Stimulated activated CD8-positive, alpha-beta memory T cell treated with anti-CD3 and anti-CD28 coated beads, Interleukin-12 subunit alpha, Interleukin-12 subunit beta, amount 100 ng/mL, for 24 hours (primary cell): ENCODE data around the gene GTF2F2.
"Not testable (repeated sequence)": the region's sequence is repeated elsewhere in the genome, so short reads cannot be mapped to it uniquely, and the experiment has no call there.

Experiments used
- DNase-seq: peaks from one replicate; pipeline ENCODE4 v3.0.0-alpha.2; 2020; ENCODE audit errors: extremely low read depth

The GTF2F2 gene

DNA sequence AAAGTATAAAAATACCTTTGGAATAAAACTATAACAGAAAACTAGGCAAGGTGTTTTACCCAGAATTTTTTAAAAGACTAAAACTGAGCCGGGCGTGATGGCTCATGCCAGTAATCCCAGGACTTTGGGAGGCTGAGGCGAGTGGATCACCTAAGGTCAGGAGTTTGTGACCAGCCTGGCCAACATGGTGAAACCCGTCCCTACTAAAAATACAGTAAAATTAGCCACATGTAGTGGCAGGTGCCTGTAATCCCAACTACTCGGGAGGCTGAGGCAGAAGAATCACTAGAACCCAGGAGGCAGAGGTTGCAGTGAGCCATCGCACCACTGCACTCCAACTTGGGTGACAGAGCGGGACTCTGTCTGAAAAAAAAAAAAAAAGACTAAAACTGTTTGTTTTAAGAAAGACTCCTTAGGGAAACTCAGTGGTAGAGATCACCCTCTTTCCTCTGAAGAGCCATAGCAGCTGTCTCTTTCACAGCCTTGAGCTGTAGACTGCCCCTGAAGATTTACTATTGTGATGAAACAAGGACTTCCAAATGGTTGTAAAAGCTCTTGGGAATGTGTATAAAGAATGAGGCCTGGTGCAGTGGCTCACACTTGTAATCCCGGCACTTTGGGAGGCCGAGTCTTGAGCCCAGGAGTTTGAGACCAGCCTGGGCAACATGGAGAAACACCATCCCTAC is 95.2 kb downstream of the GTF2F2 start:
- DNase-seq = no peak

DNA sequence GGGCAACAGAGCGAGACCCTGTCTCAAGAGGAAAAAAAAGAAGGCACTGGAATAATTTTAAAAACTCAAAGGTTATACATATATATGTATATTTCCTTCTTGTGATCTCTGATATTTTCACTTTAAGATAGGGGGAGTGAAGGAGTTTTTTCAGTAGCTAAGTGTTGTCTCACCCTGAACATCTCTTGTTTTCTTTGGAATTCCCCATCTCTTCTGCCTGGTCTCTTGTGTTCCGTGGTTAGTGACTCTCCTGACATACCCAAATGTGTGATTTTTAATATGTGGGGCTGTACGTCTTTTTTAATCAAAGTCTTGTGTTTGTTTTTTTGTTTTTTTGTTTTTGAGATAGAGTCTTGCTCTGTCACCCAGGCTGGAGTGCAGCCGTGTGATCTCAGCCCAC is 95.9 kb downstream of the GTF2F2 start:
- DNase-seq = no peak

DNA sequence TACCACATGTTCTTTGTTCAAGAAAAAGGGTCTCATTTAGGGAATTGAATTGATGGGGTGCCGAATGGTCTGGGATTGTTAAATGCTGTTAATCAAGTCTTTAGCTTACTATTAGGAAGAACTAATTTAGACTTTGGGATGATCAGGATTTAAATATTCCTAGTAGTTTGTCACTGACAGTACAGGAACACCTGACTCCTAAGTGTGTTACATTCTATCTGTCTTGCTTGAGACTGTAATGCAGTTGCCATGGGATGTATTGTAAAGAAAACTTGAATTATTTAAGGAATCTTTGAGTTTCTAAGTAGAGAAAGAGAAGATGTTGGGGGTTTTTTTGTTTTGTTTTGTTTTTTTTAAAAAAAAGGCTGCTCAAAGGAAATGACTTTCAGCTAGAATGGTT is 98.4 kb downstream of the GTF2F2 start:
- DNase-seq = no peak

DNA sequence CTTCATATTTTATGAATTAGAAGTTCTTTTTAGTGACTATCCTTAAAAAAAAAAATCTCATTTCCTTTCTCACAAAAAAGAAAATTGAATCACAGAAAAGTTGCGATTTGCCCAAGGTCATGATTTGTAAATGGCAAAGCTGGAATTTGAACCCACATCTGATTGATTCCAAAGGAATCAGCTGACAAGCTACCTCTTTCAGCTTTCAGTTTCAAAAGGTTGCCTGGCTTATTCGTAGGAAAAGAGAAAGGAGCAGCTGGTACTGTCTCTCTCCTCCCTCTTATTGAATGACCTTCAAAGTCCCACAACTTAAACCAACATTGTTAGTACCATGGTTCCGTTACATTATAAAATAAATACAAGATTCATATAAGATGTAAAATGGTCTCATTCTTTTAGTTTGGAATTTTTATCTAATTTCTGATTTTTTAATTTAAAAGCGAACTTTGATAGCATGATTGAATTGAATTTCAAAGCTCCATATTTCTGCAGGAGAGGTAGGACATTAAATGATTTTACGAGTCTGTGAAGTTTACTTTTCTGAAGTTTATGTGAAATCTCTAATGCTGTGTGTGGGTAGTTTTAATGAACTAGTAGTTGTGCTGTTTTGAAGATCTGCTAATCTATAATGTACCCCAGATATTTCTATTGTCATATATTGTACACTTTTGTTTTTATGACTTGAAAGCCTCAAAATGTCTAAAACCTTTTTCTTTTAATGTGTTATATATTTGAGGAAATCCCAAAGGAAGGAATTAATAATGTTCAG is 99.0 kb downstream of the GTF2F2 start:
- DNase-seq = no peak

DNA sequence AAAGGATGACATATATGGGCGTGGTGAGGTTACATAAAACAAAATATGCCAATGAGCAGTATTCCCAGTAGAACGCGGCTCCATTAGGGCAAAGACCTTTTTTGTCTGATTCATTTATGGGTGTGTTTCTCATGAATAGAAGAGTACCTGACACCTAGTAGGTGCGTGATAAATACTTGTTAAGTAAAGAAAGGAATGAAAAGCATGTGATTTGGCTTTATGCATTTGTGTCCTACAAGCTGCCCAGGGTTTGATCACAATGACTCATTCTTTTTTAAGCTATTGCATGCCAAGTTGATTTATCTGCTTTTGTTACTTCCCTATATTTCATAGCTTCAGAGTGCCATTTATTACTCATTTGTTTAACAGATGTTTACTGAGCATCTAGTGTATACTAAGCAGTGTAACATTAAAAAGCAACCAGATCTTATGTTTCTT is 99.6 kb downstream of the GTF2F2 start:
- no peak for DNase-seq

DNA sequence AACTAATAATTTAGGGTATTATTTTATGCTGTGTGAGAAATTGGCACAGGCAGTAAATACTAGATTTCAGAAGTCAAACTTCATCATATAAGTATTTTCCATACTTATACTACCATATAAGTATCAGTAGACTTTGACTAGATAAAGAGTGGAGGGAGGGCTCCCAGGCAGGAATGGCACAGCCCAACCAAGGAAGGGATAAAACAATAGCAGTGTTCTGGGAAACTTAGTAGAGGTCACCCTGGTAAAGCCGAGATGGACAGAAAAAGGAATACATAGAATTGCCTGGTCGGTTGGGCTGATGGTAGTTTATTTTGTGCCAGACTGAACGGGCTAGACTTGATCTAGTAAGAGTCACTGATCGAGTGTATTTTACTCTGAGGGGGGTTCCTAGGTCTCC is 100.1 kb downstream of the GTF2F2 start:
- no peak for DNase-seq

DNA sequence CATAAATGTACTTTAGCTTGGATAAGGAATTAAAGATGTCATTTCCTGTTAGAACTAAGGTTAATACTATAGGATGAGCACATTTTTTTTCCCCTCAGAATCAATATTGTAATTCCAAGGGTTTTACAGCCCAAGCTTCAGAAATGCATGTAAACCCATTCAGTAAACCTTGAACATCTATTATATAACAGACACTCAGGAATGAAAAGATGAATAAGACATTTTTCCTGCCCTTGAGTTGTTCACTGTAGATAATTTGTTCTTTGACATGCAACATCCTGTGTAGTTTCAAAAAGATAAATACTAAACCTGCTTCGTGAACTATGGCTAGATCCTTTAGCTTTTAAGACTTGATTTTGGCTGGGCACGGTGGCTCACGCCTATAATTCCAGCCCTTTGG is 102.2 kb downstream of the GTF2F2 start:
- no peak for DNase-seq

DNA sequence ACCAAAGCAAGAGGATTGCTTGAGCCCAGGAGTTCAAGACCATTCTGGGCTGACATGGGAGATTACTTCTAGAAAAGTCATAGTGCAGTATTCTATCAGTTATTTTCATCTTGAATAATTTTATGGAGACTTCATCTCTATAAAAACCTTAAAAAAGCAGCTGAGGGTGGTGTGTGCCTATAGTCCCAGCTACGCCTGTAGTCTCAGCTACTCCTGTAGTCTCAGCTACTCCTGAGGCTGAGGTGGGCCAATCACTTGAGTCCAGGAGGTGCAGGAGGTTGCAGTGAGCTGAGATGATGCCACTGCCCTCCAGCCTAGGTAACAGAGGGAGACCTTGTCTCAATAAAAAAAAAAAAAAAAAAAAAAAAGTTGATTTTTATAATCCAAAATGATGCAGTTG is 102.6 kb downstream of the GTF2F2 start:
- no peak for DNase-seq

DNA sequence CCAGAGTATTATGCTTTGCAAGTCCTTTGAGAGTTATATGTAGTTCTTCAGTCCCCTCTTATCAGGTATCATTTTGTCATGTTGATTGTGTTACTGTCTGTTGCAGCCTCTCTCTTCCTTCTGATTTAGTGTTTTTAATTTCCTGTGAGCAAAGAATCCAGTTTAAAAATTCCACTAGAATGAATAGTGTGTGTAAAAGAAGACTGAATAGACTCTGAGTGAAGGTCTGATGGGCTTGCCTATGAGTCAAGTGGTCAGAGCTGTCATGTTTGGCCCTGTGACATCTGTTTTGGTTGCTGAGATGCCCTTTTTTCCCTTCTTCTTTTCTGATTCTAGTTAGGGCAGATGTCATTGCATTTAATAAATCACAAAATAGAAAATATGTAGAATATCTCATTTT is 103.9 kb downstream of the GTF2F2 start:
- no peak for DNase-seq

DNA sequence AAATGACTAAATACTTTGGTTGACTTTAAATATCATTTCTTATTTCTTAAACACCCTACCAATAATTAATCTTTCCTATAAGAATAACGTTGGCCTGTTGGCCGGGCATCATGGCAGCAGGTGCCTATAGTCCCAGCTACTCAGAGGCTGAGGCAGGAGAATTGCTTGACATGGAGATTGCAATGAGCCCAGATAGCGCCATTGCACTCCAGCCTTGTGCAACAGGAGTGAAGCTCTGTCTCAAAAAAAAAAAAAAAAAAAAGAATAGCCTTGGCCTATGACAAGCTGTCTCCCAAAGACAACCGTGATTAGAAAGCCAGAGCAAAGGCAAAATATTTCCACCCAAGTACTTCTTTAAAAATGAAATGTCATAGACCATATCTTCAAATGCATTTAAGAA is 105.1 kb downstream of the GTF2F2 start:
- DNase-seq = no peak

DNA sequence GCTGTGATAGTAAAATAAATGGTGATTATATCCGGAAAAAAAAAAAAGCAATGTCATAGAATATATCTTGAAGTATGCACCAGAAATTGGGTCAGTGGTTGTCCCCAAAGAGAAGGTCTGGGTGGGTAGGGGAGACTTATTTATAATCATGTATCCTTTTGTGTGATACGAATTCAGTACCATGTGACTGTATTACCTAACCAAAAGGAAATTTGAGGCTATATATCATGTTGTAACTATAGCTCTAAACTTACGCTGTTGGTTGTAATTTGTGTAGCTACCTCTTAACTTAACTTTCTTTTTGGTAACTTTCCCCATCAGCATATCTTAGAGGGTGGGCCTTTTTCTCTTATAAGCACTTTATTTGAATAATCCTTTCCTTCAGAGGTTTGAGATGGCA is 105.7 kb downstream of the GTF2F2 start:
- no peak for DNase-seq

DNA sequence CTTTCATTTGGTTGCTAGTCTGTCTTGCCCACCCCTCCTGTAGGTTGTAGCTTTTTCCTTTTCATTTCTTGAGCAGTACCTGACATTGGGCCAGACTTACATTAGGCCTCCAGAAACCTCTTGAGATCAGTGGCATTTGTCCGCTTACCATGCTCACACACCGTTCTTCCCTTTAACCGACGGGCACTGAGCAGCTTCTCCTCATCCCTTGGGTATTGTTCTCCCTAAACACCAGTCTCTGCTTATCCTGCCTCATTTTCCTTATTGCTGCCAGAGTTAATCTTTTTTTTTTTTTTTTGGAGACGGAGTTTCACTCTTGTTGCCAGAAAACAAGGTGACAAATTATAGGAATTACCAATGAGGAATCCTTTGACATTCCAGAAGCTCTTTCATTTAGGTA is 107.7 kb downstream of the GTF2F2 start:
- no peak for DNase-seq

DNA sequence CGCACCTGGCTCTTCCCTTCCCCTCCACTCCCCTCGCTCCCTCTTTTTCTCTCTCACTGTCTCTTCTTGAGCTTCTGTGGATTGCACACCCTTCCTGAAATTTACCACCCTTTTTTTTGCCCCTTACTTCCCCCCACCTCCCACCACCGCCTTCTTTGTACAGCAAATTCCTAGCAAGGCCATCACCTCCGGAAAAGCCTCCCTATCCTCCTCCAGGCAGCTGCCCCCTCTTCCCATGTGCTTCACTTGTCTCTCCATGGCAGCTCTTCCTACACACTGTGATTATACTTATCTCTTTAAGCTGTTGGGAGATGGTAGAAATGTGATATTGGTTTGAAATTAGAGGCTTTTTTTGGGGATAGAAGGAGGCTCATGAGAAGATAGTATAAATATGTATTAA is 108.9 kb downstream of the GTF2F2 start:
- no peak for DNase-seq

DNA sequence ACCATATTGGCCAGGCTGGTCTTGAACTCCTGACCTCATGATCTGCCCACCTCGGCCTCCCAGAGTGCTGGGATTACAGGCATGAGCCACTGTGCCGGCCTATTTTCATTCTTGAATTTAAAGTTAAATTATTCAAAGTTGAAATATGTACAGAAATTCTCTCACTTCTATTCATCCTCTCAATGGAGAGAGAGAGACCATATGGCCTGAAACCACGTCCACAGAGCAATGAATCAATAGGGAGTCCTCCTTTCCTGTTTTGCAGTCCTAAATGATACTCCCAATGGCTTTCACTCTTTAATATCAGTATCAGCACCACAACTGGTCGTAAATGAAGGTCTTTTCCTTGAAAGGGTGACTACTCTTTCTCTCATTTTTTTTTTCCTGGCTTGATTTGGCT is 111.0 kb downstream of the GTF2F2 start:
- DNase-seq = no peak

DNA sequence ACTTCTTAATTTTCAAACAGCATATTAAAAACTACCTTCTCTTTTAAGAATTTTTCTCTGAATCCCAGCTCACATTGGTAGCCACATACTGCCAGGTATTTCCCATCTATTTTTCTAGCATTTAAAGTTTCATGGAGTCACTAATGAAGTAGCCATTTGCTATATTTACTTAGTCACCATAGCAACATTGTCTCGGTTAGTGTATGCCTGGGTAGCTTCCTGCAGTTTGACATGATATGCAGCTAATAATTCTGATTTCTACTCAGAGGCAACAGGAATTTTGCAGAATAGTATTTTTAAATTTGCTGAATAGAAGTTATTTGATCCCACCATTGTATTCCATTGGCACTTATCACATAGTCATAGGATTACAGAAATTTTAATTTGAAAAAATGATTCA is 111.4 kb downstream of the GTF2F2 start:
- DNase-seq = no peak

DNA sequence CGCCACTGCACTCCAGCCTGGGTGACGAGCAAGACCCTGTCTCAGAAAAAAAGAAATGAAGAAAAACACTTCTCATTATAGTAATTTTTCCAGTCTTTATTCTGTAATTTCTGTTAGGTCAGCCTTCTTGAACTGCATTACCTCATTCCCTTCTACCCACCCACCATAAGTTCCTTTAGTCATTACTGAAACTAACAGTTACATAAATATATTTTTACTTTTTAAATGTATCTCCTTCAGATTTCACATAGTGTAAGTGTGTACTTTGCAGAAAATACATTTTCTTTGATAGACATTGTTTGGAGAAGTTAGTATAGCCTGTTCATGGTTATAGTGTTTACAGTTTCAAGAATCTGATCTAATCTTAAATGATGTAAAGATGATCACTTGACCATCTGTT is 112.3 kb downstream of the GTF2F2 start:
- no peak for DNase-seq

DNA sequence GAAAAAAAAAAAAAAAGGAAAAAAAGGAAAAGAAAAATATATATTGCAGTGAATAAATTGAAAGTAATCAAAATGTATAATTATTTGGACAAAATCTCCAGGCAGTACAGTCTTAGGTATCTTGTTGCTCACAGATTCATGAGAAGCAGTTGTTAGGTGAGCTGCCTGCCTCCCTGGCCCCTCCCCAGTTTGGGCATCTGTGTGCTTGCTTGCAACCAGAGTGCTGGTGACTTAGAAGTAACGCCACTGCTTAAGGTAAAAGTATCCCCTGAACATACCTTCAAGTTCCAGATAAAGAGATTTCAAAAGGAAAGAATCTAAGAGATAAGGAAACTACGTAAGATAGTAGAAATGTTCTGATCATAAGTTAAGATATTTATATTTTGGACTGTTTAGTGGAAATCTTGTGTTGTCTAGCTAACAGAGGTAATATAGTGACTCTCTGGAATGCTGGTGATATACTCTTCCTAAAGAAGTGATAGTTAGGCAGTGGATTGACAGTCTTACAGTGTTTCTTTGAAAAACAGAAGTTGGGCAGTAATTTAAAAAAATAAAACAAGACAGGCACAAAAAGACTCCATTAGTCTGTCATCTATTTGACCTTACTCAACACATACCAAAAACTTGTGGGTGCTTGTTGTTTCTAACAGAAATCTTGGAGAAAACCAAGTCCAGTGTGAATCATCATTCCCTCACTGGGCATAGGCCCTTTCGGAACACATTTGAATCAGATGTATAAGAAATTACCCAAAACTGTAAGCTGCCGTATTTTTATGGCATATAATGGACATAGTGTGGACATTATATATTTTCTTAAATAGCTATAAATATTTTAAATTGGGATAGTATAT is 118.9 kb downstream of the GTF2F2 start:
- no peak for DNase-seq

DNA sequence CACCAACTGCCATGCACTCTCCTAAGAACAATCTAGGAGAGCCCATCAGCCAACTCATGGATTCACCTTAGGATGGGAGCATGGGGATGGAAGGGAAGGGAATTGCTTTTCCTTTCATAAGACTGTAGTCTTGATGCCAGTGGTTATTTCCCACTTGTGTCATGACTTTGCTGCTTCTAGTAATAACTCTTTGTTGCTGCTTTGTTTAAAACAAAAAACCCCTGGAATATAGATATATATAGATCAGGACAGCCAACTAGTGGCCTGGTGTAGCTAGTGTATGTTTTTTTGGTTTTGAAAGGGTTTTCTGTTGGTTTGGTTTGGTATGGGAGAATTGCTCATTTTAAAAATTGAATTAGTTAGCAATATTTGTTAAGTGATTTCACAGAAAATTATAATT is 119.8 kb downstream of the GTF2F2 start:
- DNase-seq = no peak

DNA sequence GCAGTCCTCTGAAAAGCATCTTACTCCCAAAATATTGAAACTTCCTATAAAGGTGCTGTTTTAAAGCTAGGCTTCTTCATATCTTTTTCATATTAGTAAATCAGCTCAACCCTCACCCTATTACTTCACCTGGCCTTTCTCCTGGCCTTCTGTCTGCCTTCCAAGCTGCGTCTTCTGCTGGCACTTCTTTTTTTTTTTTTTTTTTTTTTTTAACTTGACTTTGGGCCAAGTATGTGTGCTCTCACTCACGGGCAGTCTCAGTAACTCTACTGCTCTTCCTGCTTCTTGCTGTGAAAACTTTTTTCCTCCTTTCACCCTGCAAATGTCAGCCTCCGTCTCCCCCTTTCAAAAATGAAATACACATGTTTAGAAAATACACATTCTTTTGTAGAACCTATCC is 121.8 kb downstream of the GTF2F2 start:
- DNase-seq = no peak

DNA sequence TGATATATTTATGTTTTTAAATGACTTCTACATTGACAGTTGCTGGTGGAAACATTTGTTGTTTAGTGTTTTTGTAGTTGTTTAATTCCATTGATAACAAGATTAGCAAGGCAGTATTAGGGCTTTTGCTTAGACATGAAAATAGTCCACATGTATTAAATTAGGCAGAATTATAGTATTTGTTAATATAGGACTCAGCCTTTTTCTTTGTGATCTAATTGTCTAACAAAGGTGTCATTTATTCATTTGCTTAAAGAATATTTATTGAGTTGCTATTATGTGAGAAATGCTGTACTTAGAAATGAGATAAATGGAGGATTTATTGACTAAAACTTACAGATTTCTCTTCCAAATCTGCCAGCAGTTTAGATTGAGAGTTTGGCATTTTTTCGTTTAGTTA is 122.2 kb downstream of the GTF2F2 start:
- DNase-seq = no peak

DNA sequence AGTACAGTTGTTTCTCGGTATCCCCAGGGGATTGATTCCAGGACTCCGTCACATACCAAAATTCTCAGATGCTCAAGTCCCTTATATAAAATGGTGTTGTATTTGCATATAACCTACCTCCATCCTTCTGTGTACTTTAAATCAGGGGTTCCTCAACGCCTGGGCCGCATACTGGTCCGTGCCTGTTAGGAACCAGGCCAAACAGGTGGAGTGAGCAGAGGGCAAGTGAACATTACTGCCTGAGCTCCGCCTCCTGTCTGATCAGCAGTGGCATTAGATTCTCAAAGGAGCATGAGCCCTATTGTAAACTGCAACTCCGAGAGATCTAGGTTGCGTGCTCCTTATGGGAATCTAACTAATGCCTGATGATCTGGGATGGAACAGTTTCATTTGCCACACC is 122.8 kb downstream of the GTF2F2 start:
- DNase-seq = no peak

DNA sequence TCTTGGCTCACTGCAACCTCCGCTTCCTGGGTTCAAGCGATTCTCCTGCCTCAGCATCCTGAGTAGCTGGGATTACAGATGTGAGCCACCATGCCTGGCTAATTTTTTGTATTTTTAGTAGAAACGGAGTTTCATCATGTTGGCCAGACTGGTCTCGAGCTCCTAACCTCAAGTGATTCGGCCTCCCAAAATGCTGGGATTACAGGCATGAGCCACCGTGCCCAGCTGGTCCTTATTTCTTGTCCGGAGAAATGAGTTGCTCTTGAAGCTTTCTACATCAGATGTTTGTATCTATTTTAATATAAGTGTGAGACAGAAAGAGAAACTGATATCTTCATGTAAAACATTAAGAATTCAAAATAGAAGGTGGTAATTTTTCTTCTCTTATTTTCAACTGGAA is 124.4 kb downstream of the GTF2F2 start:
- not testable (repeated sequence) for DNase-seq

DNA sequence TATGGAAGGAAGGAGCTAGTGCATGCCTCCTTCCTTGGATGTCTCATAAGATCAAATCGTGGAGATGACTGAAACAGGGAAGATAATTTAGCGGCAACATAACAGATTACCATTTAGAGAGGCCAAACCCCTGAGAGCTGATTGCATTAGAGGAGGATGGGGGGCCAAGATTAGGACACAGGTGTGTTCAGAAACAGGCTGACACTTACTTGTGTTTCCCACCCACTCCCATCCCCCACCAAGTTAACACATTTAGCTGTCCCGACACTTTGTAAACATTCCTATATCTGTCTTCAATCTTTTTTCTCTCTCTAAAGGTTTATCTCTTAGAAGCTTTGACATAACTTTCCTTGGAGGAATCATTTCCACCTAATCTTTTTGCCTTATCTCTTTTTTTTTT is 129.4 kb downstream of the GTF2F2 start:
- DNase-seq = no peak
